ENCODE results near the gene ARL14EP.

- TF ChIP-seq CTCF (IDR thresholded peaks at IDR 0.05; ENCODE audit: low read length): no peak
- TF ChIP-seq EZH2 (optimal IDR thresholded peaks at IDR 0.05; ENCODE audit: low read depth, low read length): no peak
- TF ChIP-seq EZH2phosphoT487 (IDR thresholded peaks at IDR 0.05; ENCODE audit: low read length): no peak
Measured at GRCh38 chr11:30295178-30295885, 27.6 kb upstream of the ARL14EP start.

Data from MM.1S (cell line).